Measurements from ENCODE around the gene FAM200A.
"Not testable (repeated sequence)": the region's sequence is repeated elsewhere in the genome, so short reads cannot be mapped to it uniquely, and the experiment has no call there.

FAM200A gene

DNA sequence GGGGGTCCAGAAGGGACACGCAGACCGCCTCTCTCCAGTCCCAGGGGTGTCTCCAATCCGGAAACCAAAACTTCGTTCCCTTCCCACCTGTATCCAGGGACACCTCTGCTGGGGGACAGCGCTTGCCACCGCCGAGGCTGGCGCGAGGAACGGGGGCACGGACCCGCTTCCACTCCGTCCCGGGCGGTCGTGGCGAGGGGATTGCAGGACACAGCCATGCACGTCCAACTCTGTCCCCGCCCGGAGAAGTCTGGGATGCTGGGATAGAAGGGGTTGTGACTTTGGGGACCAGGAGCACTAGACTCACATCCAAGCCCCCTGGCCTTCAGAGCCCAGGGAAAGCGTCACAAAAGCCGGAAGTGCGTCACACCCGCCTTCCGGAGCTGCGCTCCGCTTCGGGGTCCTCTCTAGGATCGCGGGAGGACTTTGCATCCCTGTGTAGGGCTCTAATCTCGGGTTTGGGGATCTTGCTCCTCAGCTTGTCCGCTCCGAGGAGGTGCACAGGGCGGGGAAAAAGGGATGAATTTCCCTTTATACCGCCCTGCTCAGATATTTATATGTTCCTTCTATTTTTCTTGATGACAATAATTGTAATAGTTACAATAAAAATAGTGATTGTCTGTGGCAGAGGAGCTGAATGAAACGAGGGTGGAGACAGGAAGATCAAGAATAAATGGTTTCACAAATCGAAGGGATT, at the start of gene FAM200A:
TSS of gene FAM200A (minus strand) at position 348 of the 697 bp plus-strand sequence. CDS start 3,707 bp downstream, outside the sequence.
- peak; percentile 94 for DNase-seq (ENCODE audit: low spot score)

GRCh38 chr7:99599836-99600235, 47.9 kb upstream of the FAM200A start:
- DNase-seq (ENCODE audit: low spot score): no peak

DNA sequence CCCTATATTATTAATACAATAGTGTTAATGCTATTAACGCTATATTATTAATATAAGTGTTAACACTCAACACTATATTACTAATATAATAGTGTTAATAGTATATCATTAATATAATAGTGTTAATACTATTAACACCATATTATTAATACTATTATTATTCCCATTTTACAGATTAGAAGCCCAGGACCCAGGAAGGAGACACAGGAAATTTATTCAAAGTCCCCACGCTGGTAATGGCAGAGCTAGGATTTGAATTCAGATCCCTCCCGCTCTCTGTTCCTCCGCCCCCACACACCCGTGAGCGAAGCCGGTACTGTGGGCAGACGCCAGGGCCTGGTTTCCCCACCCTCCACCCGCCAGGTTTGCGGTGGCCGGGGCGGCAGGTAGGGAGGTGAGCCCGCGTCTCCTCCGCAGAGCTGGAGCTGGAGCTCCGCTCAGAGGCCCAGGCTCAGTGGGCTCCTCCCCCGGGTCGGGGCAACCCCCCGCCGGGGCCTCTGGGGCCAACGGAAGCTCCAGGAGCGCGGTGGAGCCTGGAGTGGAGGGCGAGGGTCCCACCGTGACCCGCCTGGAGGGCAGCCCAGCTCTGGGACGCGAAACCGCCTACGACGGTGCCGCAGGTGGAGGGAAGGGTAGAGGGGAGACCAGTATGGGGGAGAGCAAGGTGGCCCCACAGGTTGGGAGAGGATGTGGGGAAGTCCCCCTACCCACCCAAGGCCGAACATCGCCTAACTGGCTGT, 46.0 kb upstream of the FAM200A start, which contains the start of gene TMEM225B:
TSS of gene TMEM225B (plus strand) at position 506 of the 740 bp plus-strand sequence. CDS start 6,122 bp downstream, outside the sequence.
- no peak for DNase-seq (ENCODE audit: low spot score)

- DNase-seq (ENCODE audit: low spot score): no peak
Measured at GRCh38 chr7:99596408-99596955, 44.6 kb upstream of the FAM200A start.

- DNase-seq (ENCODE audit: low spot score): no peak
Measured at GRCh38 chr7:99594948-99595745, 43.2 kb upstream of the FAM200A start.

DNA sequence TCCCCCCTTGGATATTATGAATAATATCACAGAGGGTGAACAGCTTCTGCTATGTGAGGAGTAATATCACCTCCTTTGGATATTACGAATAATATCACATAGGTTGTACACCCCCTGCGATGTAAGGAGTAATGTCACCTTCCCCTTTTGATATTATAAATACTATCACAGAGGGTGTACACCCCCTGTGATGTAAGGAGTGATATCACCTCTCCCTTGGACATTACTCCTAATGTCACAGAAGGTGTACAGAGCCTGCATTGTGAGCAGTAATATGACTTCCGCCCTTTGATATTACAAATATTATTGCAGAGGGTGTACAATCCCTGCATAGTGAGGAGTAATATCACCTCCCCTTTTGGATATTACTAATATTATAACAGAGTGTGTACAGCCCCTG, 37.0 kb upstream of the FAM200A start:
- DNase-seq (ENCODE audit: low spot score): no peak

DNA sequence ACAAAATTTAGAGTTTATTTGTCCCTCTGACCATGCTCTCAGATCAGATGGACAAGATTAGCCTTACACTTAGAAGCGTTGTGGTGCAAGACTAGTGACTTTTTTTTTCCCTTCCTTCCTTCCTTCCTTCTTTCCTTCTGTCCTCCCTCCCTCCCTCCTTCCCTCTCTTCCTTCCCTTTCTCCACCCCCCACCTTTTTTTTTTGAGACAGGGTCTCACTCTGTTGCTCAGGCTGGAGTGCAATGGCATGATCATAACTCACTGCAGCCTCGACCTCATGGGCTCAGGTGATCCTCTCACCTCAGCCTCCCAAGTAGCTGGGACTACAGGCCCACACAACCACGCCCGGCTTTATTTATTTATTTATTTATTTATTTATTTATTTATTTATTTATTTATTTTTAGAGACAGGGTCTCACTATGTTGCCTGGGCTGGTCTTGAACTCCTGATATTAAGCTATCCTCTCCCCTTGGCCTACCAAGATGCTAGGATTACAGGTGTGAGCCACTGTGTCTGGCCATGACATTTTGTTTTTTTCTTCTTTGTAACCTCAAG, 28.9 kb upstream of the FAM200A start:
- not testable (repeated sequence) for DNase-seq (ENCODE audit: low spot score)

DNA sequence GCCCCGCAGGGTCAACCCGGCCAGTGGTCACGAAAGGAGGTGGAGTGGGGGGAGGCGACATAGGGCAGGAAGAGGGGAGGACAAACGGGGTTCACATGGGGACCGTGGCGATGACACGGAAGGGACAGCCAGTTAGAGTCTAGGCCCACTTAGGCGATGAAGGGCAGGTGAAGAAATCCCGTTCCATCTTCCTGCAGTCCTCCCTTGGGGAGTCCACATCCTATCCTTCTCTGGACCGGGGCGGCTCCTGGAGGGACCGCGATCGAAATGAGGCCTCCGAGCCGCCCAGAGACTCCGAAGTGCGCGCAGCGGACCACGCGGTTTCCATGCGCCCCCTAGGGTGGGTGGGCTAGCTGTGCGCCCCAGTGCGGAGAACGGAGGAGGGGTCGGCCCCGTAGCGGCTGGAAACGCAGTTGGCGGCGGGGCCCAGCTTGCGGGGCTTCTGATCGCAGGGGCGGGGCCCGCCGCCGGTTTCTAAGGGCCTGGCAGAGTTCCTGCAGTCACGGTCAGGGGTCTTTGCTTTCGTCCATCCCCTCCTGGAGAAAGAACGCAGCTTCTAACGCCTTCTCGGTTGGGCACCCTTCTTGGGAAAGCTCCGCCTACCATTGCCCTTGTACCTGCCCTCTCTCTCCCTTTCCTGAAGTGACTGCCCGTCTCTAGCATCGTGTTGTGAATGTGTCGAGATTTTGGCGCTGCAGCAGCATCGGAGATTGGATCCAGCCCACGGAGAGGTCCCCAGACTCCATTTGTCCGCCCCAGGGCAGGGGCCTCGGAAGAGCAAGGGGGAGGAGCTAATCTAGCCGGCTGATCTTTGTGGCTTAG, 28.3 kb upstream of the FAM200A start:
- DNase-seq (ENCODE audit: low spot score): peak; percentile 68

GRCh38 chr7:99579281-99579955, 27.5 kb upstream of the FAM200A start:
- DNase-seq (ENCODE audit: low spot score): no peak

- no peak for DNase-seq (ENCODE audit: low spot score)
Measured at GRCh38 chr7:99576251-99576650, 24.3 kb upstream of the FAM200A start.

DNA sequence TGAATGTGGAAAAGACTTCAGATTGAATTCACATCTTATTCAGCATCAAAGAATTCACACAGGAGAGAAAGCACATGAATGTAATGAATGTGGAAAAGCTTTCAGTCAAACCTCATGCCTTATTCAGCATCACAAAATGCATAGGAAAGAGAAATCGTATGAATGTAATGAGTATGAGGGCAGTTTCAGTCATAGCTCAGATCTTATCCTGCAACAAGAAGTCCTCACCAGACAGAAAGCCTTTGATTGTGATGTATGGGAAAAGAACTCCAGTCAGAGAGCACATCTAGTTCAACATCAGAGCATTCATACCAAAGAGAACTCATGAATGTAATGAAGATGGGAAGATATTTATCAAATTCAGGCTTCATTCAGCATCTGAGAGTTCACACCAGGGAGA, 21.3 kb upstream of the FAM200A start:
- no peak for DNase-seq (ENCODE audit: low spot score)

- DNase-seq (ENCODE audit: low spot score): no peak
Measured at GRCh38 chr7:99571768-99572167, 19.9 kb upstream of the FAM200A start.

DNA sequence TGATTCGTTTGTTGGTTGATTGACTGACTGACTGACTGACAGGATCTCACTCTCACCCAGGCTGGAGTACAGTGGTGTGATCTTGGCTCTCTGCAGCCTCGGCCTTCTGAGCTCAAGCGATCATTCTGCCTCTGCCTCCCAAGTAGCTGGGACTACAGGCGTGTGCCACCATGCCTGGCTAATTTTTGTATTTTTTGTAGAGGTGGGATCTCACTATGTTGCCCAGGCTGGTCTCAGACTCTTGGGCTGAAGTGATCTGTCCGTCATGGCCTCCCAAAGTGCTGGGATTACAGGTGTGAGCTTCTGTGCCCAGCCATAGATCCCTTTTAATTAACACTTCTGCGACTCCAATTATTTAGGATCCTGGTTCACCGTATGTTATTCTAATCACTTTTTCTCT, 16.9 kb upstream of the FAM200A start:
- not testable (repeated sequence) for DNase-seq (ENCODE audit: low spot score)

GRCh38 chr7:99563650-99564049, 11.7 kb upstream of the FAM200A start:
- DNase-seq (ENCODE audit: low spot score): peak; percentile 76

DNA sequence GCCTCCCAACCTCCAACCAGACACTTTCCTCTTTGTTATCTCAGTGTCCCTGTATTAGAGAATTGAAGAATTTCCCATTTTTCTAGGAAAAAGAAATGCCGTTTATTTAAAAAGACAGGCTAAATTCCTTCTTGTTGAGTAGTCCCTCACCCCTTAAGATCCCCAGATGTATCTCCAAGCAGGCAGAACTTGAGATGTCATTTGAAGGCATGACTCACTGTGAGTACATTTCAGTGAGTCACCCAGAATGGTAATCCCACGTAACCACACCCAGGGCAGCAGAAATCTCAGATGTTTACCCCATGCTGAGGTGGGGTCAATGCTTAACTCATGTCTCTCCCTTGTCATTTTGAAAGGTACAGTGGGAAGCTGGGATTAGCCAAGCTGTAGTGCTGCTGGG, 10.9 kb upstream of the FAM200A start:
- DNase-seq (ENCODE audit: low spot score): peak; percentile 93

DNA sequence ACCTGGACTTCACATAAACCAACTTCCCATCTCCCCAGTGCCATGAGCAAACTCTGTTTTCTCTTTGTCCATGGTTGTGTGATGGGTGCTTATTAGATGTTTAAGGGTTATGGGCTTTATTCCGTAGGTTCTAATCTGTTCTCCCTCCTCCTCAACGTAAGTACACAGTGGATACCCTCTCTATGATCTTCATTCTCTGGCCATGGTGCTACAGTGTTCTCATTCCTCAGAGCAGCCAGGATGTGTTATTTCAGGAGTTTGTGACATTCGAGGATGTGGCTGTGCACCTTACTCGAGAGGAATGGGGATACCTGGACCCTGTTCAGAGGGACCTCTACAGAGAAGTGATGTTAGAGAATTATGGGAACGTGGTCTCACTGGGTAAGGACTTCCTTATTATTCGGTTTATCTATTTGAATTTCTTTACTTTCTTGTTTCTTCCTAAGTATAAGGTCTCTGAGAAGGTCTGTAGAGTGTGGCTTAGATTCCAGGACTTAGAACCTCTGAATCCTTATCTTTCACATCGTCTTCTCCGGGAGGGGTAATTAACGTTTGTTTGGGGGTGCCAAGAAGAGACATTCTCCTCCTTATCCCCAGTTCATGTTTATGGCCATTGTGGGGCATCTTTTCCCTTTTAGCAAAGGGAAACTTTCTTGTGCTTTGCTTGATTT, 10.3 kb upstream of the FAM200A start:
- no peak for DNase-seq (ENCODE audit: low spot score)

DNA sequence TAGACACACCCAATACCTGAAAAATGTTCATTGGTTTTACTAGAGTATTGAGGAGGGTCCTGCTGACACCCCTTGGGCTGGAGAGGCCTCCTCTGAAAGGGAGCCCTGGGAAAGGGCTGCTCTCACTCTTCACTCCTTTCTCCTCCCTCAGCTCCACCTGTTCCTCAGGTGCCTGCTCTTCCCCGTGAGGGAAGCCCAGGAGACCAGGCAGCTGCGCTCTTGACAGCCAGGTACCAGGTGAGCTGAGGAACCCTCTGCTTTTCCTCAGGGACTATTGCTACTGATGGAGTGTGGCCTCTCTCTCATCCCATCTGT, 9.8 kb upstream of the FAM200A start:
- no peak for DNase-seq (ENCODE audit: low spot score)

DNA sequence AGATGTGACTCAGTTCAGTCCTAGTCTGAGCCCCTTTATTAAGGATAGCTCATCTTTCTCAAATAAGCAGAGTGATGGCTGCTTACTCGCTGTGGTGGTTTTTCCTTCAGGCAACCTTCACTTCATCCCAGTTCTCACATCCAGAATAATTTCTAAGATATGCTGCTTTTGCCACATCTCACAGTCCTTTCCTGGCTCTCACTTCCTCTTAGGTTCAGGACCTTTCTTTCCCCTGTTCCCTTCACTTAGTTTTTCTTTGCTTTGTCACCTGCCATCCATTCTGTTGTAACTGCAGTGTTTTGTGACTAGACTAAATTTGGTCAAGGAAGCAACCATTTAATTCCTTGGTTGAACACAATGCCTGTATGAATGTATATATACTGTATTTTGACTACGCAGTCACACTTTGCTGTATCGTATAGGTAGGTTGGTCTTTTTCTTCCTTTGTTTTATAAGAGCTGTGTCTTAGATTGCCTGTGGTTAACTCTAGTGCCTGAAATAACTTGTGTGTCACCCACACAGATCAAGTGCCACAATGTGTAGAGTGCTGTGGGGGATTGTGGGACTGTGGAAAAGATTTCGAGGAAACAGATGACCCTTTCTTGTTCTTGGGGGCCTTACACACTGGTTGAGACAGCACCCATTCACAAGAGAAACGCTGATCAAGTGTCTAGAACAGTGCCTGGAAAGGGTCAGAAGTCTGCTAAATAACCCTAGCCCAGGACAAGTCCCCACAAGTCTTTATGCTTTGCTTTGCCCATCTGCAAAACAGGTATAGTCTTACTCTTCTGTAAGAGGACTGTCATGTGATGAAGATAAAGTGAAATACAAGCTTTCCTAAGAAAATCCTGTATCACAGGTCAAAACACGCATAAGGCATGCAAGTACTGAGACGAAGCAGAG, 9.2 kb upstream of the FAM200A start:
- no peak for DNase-seq (ENCODE audit: low spot score)

All from GM03348 (cell line).